GM19455 (cell line): Measurements from ENCODE around the gene C17orf67.

Experiments used
- ATAC-seq: cut with Tn5 transposase; IDR thresholded peaks from one replicate; pipeline ENCODE4 v1.9.1; 2021; ENCODE audit not compliant: unreplicated experiment

Gene C17orf67

DNA sequence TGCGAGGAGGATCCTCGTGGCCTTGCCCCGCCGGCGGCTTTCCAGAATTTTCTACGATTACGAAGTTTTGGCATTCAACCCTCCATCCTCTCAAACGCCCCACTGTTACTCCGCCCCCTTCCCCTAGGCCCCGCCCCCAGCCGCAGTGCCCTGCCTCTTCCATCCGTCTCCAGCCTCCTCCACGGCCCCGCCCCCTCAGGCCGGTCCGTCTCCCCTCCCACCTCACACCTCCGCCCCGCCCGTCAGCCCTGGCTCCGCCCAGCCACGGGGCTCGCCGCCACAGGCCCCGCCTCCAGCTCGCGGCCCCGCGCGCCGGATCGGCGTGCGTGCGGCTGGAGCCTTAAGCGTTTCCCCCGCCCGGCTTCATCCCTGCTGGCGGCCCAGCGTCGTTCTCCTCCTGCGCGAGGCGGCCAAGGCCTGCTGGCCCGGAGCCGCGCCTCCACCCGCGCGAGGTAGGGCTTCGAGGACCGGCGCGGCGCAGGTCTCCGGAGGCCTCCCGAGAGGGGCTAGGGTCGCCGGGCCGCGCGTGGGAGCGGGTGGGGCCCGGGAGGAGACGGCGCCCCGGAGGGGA, at the start of gene C17orf67, which contains the start of gene DGKE:
Gene C17orf67, minus strand, starts transcription at position 112 of the 571 bp plus-strand sequence. CDS start 18,110 bp downstream, outside the sequence.
Gene DGKE, plus strand, starts transcription at position 343 of the 571 bp plus-strand sequence. CDS start 645 bp downstream, outside the sequence.
- ATAC-seq = peak; percentile 63

DNA sequence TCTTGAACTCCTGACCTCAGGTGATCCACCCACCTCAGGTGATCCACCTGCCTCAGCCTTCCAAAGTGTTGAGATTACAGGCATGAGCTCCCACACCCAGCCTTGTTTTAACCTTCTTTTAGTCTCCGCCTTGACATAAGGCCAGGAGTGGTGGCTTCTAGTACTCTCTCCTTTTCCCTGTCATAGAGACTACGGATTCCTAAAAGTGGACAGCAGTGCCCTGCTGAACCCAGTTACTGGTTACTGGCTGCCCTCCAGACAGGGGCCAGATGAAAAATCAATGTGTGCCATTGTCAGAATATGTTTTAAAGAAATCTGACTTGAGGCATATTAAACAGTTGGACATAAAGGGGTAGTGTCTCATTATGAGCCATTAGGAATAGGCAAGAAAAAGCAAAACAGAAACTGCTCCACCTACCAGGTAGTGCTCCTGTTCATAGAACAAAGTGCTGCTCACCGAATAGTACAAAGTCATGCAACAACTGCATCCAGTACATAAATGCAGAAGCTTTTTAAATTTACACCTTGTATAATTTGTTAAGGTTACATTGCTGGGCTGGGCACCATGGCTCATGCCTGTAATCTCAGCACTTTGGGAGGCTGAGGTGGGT, 48.1 kb upstream of the C17orf67 start:
- no peak for ATAC-seq

- no peak for ATAC-seq
Observed at GRCh38 chr17:56880571-56880970, 46.9 kb upstream of the C17orf67 start.

- no peak for ATAC-seq
Observed at GRCh38 chr17:56880133-56880532, 46.4 kb upstream of the C17orf67 start.

DNA sequence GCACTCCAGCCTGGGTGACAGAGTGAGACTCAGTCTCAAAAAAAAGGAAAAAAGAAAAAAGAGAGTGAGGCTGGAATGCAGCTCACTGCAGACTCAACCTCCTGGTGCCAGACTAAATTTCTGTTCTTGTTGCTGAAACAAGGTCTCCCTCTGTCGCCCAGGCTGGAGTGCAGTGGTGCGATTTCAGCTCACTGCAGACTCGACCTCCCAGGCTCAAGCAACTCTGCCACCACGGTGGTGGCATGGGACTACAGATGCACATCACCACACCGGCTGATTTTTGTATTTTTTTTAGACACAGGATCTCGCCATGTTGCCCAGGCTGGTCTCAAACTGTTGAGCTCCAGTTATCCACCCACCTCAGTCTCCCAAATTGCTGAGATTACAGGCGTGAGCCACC, 45.6 kb upstream of the C17orf67 start:
- ATAC-seq = no peak

- no peak for ATAC-seq
Observed at GRCh38 chr17:56876766-56877179, 43.1 kb upstream of the C17orf67 start.

- ATAC-seq = peak; percentile 80
Observed at GRCh38 chr17:56870081-56870651, 36.4 kb upstream of the C17orf67 start.

DNA sequence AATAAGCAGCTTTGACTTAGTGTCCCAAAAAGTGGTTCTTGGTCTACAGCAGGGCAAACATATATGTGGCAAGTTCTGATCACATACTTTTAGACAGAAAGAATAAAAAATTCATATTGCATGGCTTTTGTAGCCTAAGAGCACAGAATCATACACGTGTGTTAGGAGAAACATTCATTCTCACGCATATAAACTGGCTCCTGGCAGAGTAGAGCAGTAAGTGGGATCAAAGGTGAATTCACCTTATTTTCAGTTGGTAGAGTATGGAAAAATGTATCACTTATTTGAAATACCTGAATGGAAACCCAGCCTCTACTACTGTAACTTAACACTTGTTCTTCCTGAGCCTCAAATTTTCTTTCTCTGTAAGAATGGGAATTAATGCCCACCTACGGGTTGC, 35.0 kb upstream of the C17orf67 start:
- ATAC-seq = no peak

DNA sequence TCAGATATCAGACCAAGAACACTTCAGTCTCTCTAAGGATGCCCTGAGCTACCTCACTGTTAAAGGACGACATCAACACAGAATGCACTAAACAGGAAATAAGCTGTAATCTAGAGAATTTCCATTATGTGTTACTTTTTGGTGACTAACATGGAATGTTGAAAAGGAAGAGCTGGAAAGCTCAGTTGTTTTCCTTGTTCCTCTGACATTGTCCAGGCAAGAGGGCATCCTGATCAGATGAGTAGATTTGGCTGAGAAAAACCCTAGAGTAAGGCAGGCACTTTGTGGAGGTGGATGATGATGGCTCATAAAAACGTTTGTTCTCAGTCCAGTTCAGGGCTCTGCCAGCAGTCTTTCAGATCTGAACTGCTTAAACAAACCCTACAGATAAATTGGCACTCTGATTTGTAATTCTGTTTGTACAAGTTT, 34.2 kb upstream of the C17orf67 start:
- no peak for ATAC-seq

- no peak for ATAC-seq
Observed at GRCh38 chr17:56866496-56866895, 32.8 kb upstream of the C17orf67 start.

DNA sequence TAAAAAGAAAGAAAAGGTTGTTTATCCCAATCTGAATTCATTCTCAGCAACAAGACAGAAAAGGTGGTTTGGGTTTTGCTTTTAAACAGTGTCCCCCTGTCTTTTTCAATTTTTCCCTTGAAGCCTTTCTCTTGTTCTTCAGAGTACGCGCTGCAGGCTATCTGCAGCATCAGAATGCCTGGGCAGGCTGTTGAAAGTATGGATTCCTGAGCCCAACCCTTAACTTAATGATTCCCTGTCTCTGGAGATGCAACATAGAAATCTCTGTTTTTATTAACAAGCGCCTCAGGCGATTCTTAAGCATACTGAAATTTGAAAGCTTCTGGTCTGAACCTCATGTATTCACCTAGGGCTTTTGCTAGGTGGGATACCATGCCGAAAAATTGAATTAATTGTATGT, 32.4 kb upstream of the C17orf67 start:
- no peak for ATAC-seq

GRCh38 chr17:56863974-56864373, 30.3 kb upstream of the C17orf67 start:
- no peak for ATAC-seq

DNA sequence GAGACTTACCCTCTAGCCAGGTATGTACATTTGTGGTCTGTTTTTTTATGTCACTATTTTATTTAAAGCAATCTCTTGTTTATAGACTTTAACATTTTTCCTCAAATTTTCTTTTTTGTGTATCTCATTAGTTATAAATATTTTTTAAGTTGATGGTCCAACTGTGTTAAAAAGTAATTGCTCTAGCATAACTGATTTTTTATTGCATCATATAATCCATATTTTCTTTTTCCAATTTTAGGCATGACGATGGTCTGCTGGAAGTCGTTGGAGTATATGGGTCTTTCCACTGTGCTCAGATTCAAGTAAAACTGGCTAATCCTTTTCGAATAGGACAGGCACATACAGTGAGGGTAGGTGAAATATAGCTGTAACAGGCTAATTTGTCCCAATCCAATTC, 28.2 kb upstream of the C17orf67 start:
- ATAC-seq = no peak

DNA sequence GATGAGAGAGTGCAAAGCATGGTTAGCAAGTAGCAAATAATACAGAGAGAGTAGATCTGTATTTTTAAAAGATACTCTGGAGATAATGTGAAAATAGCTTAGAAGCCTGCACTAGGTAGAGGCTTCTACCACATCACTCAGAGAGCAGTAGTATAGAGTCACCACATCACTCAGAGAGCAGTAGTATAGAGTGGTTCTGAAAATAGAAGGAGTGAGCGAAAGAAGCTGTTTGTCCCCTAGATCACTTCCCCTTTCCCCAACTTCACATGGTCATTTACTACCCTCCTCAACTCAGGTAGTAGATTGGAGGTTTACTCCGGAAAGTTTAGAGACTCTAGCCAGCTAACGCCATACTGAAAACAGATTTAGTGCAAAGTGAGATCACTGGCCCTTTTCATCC, 17.3 kb upstream of the C17orf67 start:
- no peak for ATAC-seq

DNA sequence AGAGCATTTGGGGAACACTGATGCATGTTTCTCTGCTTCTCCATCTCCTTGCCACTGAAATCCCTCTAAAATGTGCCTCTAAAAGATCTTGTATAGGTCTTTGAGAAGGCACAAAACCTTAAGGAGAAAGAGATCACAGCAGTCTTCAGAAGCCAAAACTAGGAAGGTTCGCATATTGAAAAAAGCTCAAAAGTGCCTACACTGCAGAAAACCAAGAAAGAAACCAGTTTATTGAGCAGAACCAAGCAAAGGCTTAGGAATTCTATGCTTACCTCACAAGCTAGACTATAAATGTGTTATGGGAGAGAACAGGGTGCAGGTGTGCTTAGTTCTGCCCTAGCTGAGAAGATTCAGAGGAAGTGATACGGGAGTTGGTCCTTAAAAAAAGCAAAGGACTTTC, 16.9 kb upstream of the C17orf67 start:
- no peak for ATAC-seq

DNA sequence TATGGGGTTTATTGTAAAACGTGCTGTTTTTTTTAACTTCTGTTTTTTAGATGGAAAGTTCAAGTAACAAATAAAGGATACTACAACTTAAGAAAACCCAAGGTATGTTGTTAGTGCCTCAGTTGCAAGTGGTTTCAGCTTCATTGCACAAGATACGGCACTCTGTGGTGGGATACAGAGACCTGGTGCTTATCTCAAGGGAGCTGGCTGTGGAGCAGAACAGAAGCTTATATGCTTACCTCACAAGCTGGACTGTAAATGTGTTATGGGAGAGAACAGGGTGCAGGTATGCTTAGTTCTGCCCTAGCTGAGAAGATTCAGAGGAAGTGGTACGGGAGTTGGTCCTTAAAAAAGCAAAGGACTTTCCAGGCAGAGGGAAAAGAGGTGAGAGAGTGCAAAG, 15.4 kb upstream of the C17orf67 start:
- ATAC-seq = no peak

DNA sequence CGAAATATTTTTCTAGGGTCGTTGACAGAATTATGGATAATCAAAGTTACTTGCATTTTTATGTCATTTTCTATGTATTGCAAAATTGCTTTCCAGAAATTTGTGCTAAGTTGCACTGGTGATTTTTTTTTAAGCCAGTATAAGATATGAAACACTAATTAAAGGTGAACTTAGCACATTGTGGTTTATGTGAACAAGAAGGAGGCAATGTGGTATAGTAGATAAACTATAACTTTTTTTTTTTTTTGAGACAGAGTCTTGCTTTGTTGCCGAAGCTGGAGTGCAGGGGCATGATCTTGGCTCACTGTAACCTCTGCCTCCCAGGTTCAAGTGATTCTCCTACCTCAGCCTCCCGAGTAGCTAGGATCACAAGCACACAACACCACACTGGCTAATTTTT, 13.4 kb upstream of the C17orf67 start:
- ATAC-seq = no peak

DNA sequence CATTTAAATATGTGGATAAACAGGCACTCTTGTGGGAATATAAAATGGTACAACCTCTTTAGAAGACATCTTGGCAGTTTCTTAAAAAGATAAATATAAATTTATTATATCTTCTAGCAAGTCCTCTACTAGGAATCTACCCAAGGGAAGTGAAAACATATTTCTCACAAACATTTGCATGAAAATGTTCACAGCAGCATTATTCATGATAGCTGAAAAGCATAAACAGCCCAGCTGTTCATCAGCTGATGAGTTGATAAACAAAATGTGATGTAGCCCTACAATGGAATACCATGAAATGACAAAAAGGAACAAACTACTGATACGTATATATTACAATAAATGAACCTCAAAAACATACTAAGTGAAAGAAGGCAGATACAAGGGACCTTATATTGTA, 12.2 kb upstream of the C17orf67 start:
- ATAC-seq = no peak

DNA sequence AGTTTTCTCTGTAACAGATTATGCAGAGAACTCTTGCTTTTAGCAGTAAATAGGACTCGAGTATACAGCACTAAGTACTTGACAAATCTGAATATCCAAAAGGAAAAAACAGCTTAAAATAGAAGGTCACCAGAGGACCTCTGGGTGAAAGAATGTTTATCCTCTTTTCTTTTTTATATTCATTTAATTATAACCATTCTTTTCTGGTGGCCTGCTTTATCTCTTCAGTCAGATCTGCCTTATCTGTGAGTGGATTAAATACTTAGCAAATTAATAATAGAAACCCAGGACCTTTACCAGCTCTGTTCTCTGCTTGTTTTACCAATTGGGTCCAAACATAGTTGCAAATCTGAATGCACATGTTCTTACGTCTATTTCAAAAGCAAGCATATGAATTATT, 8.9 kb upstream of the C17orf67 start:
- no peak for ATAC-seq

- ATAC-seq = no peak
Observed at GRCh38 chr17:56838687-56839086, 5.0 kb upstream of the C17orf67 start.

DNA sequence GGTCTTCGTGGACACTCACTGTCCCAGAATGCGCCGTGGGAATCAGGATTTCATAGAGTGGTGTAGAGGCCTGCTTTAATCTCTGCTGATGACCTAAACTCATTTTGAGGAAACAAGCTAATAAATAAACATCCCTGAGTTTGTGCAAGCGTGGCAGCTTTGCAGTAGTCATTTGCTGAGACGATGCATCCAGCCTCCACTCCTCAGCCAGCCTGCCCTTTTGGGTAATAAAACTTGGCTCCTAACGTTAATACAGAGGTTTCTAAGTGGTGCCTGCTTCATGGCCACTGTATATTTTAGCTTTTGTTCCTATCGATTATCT, 1.5 kb upstream of the C17orf67 start:
- no peak for ATAC-seq

- ATAC-seq = peak; percentile 43
Observed at GRCh38 chr17:56834380-56835263, 902 bp upstream of the C17orf67 start.
